ENCODE data around the gene THOC2. TPM values are rescaled to one million over a fixed set of nuclear protein-coding genes. Genes with fewer than 3 reads are reported as not detected.
"Not testable (repeated sequence)": the region's sequence is repeated elsewhere in the genome, so short reads cannot be mapped to it uniquely, and the experiment has no call there.

Gene THOC2
- total RNA-seq, 1 donor from 2014 or later, result 48.4 TPM

- DNase-seq (ENCODE audit: extremely low read depth, low read depth, low spot score), result no peak
Measured at GRCh38 chrX:123739474-123739873, 6.6 kb upstream of the THOC2 start.

- DNase-seq (ENCODE audit: extremely low read depth, low read depth, low spot score), result no peak
Measured at GRCh38 chrX:123738378-123738940, 5.6 kb upstream of the THOC2 start.

DNA sequence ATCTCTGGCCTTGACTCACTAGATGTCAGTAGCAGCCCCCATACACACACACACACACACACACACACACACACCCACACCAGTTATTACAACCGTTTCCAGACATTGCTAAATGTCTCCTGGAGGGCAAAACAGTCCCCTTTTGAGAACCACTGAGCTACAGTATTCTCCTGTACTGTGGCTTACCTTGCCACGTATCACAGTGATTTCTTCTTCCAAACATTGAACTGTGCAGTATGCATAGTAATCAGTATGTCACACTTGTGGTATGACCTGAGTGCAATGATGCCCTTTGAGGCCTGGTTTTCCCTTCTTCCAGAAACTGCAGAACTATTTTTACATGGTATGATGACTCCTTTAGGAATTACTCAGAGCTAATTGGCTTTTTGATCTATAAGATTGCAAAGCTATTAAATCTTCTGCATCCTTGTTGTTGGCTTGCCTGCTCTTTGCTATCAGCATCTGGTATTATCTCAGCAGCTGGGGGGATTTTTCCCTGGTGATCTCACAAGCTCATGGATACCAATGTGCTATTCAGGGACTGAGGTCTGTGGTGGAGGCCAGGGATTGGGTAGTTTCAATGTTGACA is 3.6 kb upstream of the THOC2 start:
- no peak for DNase-seq (ENCODE audit: extremely low read depth, low read depth, low spot score)

DNA sequence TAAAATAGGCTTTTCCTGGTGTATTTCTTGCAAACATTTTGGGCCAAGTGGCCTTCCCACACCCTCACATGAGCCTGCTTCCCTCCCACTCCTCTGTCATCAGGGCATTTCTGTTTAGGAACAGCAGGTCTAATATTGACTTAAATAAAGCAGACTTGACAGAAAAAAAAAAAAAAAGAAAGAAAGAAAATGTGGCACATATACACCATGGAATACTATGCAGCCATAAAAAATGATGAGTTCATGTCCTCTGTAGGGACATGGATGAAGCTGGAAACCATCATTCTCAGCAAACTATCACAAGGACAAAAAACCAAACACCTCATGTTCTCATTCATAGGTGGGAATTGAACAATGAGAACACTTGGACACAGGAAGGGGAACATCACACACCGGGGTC is 2.3 kb upstream of the THOC2 start:
- not testable (repeated sequence) for DNase-seq (ENCODE audit: extremely low read depth, low read depth, low spot score)

GRCh38 chrX:123734079-123734478 is 1.2 kb upstream of the THOC2 start:
- DNase-seq (ENCODE audit: extremely low read depth, low read depth, low spot score), result not testable (repeated sequence)

DNA sequence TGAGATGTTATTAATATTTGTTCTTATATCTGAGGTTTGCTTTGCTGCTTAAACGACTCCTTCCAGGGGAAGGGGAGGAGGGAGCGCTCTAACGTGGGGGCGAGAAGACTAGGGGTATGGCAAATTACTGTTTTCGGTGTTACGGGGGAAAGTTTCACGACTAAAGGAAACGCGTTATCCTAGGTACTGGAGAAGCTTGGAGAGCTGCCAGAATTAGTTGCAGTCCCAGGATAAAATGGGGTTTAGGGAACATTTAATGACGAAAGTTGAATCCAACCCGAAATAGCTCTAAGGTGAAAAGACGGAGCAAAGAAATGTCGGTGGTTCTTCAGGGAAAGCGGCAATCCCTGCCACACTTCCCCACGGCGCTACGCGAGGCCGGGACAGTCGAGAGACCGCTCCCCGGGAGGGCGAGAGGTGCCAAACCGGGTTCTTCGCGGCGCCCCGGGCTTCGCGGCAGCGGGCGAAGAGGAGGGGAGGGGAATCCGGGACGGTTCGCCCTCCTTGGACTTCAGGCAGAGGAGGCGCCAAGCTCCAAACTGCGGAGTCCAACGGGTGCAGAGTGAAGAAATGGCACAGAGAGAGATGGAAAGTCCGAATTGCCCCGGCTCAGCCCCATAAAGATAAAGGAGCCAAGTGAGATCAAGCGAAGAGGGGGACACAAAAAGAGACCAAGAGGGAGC is 724 bp downstream of the THOC2 start:
- DNase-seq (ENCODE audit: extremely low read depth, low read depth, low spot score), result no peak

GRCh38 chrX:123731258-123731986 is 1.4 kb downstream of the THOC2 start:
- DNase-seq (ENCODE audit: extremely low read depth, low read depth, low spot score), result no peak

DNA sequence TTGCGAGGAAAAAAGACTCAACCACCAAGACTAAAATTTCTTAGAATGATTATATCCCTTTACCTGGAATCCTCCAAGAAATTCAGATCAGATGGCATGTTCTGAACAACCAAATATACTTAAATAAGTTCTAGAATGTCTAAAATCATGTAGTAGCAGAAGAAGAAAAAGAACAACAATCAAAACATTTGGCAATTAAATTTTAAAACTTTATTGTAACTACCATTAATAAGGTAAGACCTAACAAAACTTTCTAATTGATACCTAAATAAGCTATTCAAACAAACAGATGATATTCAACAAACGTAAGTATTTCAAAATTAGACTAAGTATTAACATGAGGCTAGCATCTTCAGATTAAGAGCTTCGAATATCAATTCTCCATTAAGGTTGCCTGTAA is 4.3 kb downstream of the THOC2 start:
- DNase-seq (ENCODE audit: extremely low read depth, low read depth, low spot score), result no peak

DNA sequence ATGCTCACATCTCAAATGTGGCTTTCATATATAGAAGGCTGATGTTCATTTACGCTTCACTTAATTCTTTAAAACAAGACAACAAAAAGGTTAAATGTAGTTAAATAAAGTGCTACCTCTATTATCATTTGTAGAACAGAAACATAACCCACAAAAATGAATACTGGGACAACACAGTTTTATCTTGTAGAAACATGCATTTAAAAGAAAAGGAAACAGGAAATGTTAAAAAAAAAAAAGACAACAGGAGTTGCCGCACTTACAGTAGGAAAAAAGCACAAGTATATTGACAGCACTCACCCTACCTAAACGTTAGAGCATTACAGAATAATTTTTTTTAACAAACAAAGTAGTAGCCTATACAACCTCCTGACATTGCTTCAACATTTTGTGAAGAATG is 4.8 kb downstream of the THOC2 start:
- no peak for DNase-seq (ENCODE audit: extremely low read depth, low read depth, low spot score)

DNA sequence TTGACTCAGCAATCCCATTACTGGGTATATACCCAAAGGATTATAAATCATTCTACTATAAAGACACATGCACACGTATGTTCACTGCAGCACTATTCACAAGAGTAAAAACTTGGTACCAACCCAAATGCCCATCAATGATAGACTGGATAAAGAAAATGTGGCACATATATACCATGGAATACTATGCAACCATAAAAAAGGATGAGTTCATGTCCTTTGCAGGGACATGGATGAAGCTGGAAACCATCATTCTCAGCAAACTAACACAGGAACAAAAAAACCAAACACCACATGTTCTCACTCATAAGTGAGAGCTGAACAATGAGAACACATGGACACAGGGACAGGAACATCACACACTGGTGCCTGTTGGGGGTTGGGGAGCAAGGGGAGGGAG is 10.7 kb downstream of the THOC2 start:
- DNase-seq (ENCODE audit: extremely low read depth, low read depth, low spot score), result not testable (repeated sequence)

GRCh38 chrX:123720486-123720885 is 12.4 kb downstream of the THOC2 start:
- no peak for DNase-seq (ENCODE audit: extremely low read depth, low read depth, low spot score)

- DNase-seq (ENCODE audit: extremely low read depth, low read depth, low spot score), result no peak
Measured at GRCh38 chrX:123713841-123714240, 19.0 kb downstream of the THOC2 start.

DNA sequence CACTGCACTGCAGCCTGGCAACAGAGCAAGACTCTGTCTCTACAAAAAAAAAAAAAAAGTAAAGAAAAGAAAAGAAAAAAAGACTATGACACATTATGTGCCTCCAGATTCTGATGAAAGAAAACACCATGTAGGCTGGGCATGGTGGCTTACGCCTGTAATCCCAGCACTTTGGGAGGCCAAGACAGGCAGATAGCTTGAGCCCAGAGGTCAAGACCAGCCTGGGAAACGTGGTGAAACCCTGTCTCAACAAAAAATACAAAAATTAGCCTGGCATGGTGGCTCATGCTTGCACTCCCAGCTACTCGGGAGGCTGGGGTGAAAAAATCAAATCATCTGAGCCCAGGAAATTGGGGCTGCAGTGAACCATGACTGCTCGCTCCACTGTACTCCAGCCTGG is 19.4 kb downstream of the THOC2 start:
- no peak for DNase-seq (ENCODE audit: extremely low read depth, low read depth, low spot score)

GRCh38 chrX:123711201-123711600 is 21.7 kb downstream of the THOC2 start:
- not testable (repeated sequence) for DNase-seq (ENCODE audit: extremely low read depth, low read depth, low spot score)

- DNase-seq (ENCODE audit: extremely low read depth, low read depth, low spot score), result no peak
Measured at GRCh38 chrX:123704781-123705180, 28.1 kb downstream of the THOC2 start.

DNA sequence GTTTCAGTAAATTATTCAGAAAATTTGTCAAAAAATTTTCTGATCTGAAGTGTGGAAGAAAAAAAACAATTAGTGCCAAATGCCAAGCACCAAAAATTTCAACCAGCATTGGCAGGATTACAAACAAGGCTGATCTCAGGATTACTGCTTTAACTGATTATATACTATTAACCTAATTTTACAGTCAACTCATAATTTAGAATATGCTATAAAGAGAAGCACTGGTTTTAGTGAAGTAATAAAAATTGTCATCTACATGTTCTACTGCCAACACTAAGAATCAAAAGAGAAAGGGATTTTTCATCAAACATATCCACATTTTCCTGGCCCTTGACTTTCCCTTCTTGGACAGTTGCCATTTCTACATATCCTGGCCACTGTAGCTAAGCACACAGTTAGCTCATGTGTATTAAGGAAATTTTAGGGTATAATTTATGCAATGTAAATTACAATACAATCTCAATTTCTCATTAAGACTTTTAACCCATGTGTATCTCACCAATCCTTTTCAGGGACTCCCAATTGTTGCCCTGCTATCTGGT is 33.8 kb downstream of the THOC2 start:
- no peak for DNase-seq (ENCODE audit: extremely low read depth, low read depth, low spot score)

- no peak for DNase-seq (ENCODE audit: extremely low read depth, low read depth, low spot score)
Measured at GRCh38 chrX:123696334-123696733, 36.5 kb downstream of the THOC2 start.

GRCh38 chrX:123695242-123695641 is 37.6 kb downstream of the THOC2 start:
- no peak for DNase-seq (ENCODE audit: extremely low read depth, low read depth, low spot score)

DNA sequence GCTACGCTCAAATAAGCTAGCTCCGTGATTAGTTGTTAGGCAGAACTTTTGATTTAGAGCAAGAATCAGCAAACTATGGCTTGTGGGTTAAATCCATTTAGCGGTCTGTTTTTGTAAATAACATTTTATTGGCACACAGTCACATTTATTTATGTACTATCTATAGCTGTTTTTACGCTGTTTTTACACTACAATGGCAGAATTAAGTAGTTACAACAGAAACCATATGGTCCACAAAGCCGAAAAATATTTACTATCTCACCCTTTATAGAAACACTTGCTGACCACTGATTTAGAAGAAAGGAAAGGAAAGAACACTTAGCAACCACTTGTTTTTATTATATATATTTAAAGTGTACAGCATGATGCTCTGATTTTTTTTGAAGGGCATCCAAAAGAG is 41.1 kb downstream of the THOC2 start:
- DNase-seq (ENCODE audit: extremely low read depth, low read depth, low spot score), result no peak

DNA sequence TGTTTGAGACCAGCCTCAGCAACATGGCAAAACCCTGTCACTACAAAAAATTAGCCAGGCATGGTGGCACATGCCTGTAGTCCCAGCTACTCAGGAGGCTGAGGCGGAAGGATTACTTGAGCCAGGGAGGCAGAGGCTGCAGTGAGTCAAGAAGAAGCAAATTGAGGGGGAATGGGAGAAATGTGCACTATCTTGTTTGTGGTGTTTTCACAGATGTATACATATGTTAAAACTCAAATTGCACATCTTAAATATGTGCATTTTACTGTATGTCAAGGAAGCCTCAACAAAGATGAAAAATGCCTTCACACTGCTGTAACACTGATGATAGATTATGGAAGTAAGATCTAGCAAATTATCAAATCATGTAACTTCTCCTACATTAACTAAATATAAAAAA is 44.3 kb downstream of the THOC2 start:
- DNase-seq (ENCODE audit: extremely low read depth, low read depth, low spot score), result no peak

GRCh38 chrX:123685232-123685631 is 47.6 kb downstream of the THOC2 start:
- DNase-seq (ENCODE audit: extremely low read depth, low read depth, low spot score), result no peak

Measured in glomerular endothelial cell (primary cell).